Aorta (tissue), 5 donors: ENCODE measurements around the gene CCDC92B. TPM values are rescaled to one million over a fixed set of nuclear protein-coding genes. Genes with fewer than 3 reads are reported as not detected.

ENCODE experiments used
- ATAC-seq: fragments of 200-7000 bp; cut with Tn5 transposase; one replicate; pipeline ENCODE4 v1.9.1; 2022; ENCODE audit warnings: moderate library complexity; ENCODE audit not compliant: low FRiP score
- DNase-seq, 2 donors: peaks; one replicate each; pipeline ENCODE4 v3.0.0-alpha.2; 2020
- H3K27ac ChIP-seq, 2 donors: one replicate each; pipeline ENCODE4 v1.5.1; 2013; ENCODE audit warnings: low read length in 2 of 2, mild to moderate bottlenecking in 2 of 2, moderate library complexity in 2 of 2, control low read depth in 1 of 2, inconsistent platforms in 1 of 2, low read depth in 1 of 2
- H3K27me3 ChIP-seq, 2 donors: one replicate each; pipeline ENCODE4 v1.6.1; 2013; ENCODE audit warnings: control low read depth in 1 of 2, low read length in 1 of 2, mild to moderate bottlenecking in 1 of 2, moderate library complexity in 1 of 2; ENCODE audit not compliant: insufficient read depth in 2 of 2, control insufficient read depth in 1 of 2
- H3K36me3 ChIP-seq, 2 donors: one replicate each; pipeline ENCODE4 v1.6.1; 2013; ENCODE audit warnings: control low read depth in 1 of 2, low read length in 1 of 2, mild to moderate bottlenecking in 1 of 2; ENCODE audit not compliant: insufficient read depth in 2 of 2, control insufficient read depth in 1 of 2
- H3K4me1 ChIP-seq, 2 donors: one replicate each; pipeline ENCODE4 v1.6.1; 2013; ENCODE audit warnings: low read length in 2 of 2, control low read depth in 1 of 2, mild to moderate bottlenecking in 1 of 2, moderate library complexity in 1 of 2; ENCODE audit not compliant: insufficient read depth in 2 of 2, control insufficient read depth in 1 of 2
- H3K4me3 ChIP-seq, 2 donors: one replicate each; pipeline ENCODE4 v1.5.1; 2013; ENCODE audit warnings: low read length in 2 of 2, control low read depth in 1 of 2, mild to moderate bottlenecking in 1 of 2
- H3K9me3 ChIP-seq: one replicate; pipeline ENCODE4 v1.6.1; 2013; ENCODE audit warnings: mild to moderate bottlenecking, low read length; ENCODE audit not compliant: control insufficient read depth
- WGBS, 2 donors: extraction: QIAGEN DNeasy Blood & Tissue Kit; methylation state at CpG; one replicate each; pipeline ENCODE4 v1.1.7; 2013; 5-methylcytosine and 5-hydroxymethylcytosine counted together
- intact Hi-C, 2 donors: fragments of 100-400 bp; cut with DNase I; formaldehyde crosslinking; loops; one replicate each; pipeline versions ENCODE4 v1.14.2 to v1.15.0; 2022
- polyA plus RNA-seq, 2 donors: library from polyadenylated mRNA; stranded (reverse); fragments of 200-250 nt; gene quantifications; one replicate each; pipeline ENCODE4 v1.2.3, GENCODE V29; 2013
- total RNA-seq, 2 donors: library from RNA; stranded (reverse); fragmentation: NEBNext Ultra II Directional; extraction: Animal tissue kit (Norgen Biotek cat#: 25700); gene quantifications; one replicate each; pipeline ENCODE4 v1.2.1, GENCODE V29; 2021
- donor health status: healthy with polysubstance abuse.
- donor health status: Bipolar disorder and iron deficiency.
- donor health status: DM: no; HTN: no; CAD: no.
- donor health status: DM: no; HTN: no; CAD: no.
- donor health status: DM: yes; HTN: yes; CAD: no.

Gene CCDC92B
- total and polyA plus RNA-seq, 4 donors, result 0.18 TPM; not detected in 3

GRCh38 chr17:2780931-2781454, 31.5 kb upstream of the CCDC92B start:
- peaks cover 5% of the 10 kb centered on the region for H3K9me3 ChIP-seq
- no peaks in the 10 kb centered on the region for H3K36me3 ChIP-seq
- no peak overlapping the region for H3K27ac ChIP-seq
- ATAC-seq (no peak), DNase-seq (no peak)
- 79 to 82% methylated on average over 9 of the region's 9 CpGs for WGBS, 2 donors
- H3K4me3 ChIP-seq, result no peak overlapping the region
- no peaks in the 10 kb centered on the region for H3K4me1 ChIP-seq
- intact Hi-C loops, result no loop called here
- H3K27me3 ChIP-seq, result no peaks in the 10 kb centered on the region

- Histone ChIP-seq H3K9me3 (peaks cover 5% of the 10 kb centered on the region), H3K36me3 (no peaks in the 10 kb centered on the region), H3K4me3 (no peak overlapping the region), H3K27me3 (no peaks in the 10 kb centered on the region), H3K27ac (no peak overlapping the region), H3K4me1 (no peaks in the 10 kb centered on the region)
- DNase-seq, result no peak
- no peak for ATAC-seq
- intact Hi-C loops, result no loop called here
- WGBS, 2 donors, result 81 to 87% methylated on average over 12 of the region's 12 CpGs
Observed at GRCh38 chr17:2780256-2780655, 30.8 kb upstream of the CCDC92B start.

GRCh38 chr17:2779545-2779944, 30.1 kb upstream of the CCDC92B start:
- H3K4me3 ChIP-seq, result no peak overlapping the region
- H3K27ac ChIP-seq, result no peak overlapping the region
- no peaks in the 10 kb centered on the region for H3K4me1 ChIP-seq
- no peak for DNase-seq
- intact Hi-C loops, result no loop called here
- no peaks in the 10 kb centered on the region for H3K27me3 ChIP-seq
- ATAC-seq, result no peak
- peaks cover 5% of the 10 kb centered on the region for H3K9me3 ChIP-seq
- 82 to 86% methylated on average over 7 of the region's 7 CpGs for WGBS, 2 donors
- no peaks in the 10 kb centered on the region for H3K36me3 ChIP-seq

GRCh38 chr17:2778489-2778888, 29.0 kb upstream of the CCDC92B start:
- WGBS, 2 donors, result 64 to 70% methylated on average over 6 of the region's 6 CpGs
- no peak overlapping the region for H3K27ac ChIP-seq
- H3K9me3 ChIP-seq, result peaks cover 2% of the 10 kb centered on the region
- ATAC-seq (no peak), DNase-seq (no peak)
- H3K27me3 ChIP-seq, result no peaks in the 10 kb centered on the region
- H3K4me3 ChIP-seq, result no peak overlapping the region
- no peaks in the 10 kb centered on the region for H3K4me1 ChIP-seq
- no peaks in the 10 kb centered on the region for H3K36me3 ChIP-seq
- intact Hi-C loops, result no loop called here

- intact Hi-C loops, result no loop called here
- Histone ChIP-seq H3K9me3 (no peaks in the 10 kb centered on the region), H3K27me3 (no peaks in the 10 kb centered on the region), H3K36me3 (no peaks in the 10 kb centered on the region), H3K4me3 (no peak overlapping the region), H3K27ac (no peak overlapping the region), H3K4me1 (no peaks in the 10 kb centered on the region)
- ATAC-seq, result no peak
- 27 to 28% methylated on average over 11 of the region's 11 CpGs for WGBS, 2 donors
- no peak for DNase-seq
Observed at GRCh38 chr17:2777242-2777867, 27.9 kb upstream of the CCDC92B start.

GRCh38 chr17:2776589-2777241, 27.3 kb upstream of the CCDC92B start:
- ATAC-seq, result no peak
- no peaks in the 10 kb centered on the region for H3K4me1 ChIP-seq
- no peak overlapping the region for H3K27ac ChIP-seq
- no peaks in the 10 kb centered on the region for H3K9me3 ChIP-seq
- H3K27me3 ChIP-seq, result no peaks in the 10 kb centered on the region
- no peak overlapping the region for H3K4me3 ChIP-seq
- DNase-seq, result no peak
- intact Hi-C loops, result no loop called here
- H3K36me3 ChIP-seq, result no peaks in the 10 kb centered on the region
- WGBS, 2 donors, result 0 to 1% methylated on average over 41 to 80 of the region's 80 CpGs

- Histone ChIP-seq H3K9me3 (no peaks in the 10 kb centered on the region), H3K4me3 (no peak overlapping the region), H3K36me3 (no peaks in the 10 kb centered on the region), H3K27me3 (no peaks in the 10 kb centered on the region), H3K27ac (no peak overlapping the region), H3K4me1 (no peaks in the 10 kb centered on the region)
- 75 to 78% methylated on average over 6 of the region's 6 CpGs for WGBS, 2 donors
- intact Hi-C loops, result no loop called here
- DNase-seq, result no peak
- no peak for ATAC-seq
Observed at GRCh38 chr17:2775206-2775605, 25.8 kb upstream of the CCDC92B start.

GRCh38 chr17:2770129-2770528, 20.7 kb upstream of the CCDC92B start:
- no peak overlapping the region for H3K27ac ChIP-seq
- intact Hi-C loops, result no loop called here
- no peaks in the 10 kb centered on the region for H3K36me3 ChIP-seq
- WGBS, 2 donors, result 64 to 68% methylated on average over 12 of the region's 12 CpGs
- no peak for ATAC-seq
- H3K4me3 ChIP-seq, result no peak overlapping the region
- no peaks in the 10 kb centered on the region for H3K27me3 ChIP-seq
- H3K9me3 ChIP-seq, result no peaks in the 10 kb centered on the region
- no peaks in the 10 kb centered on the region for H3K4me1 ChIP-seq
- no peak for DNase-seq

- Histone ChIP-seq H3K27me3 (peaks cover 0 to 3% of the 10 kb centered on the region in 2 donors), H3K4me3 (no peak overlapping the region), H3K36me3 (no peaks in the 10 kb centered on the region), H3K27ac (no peak overlapping the region), H3K4me1 (no peaks in the 10 kb centered on the region), H3K9me3 (no peaks in the 10 kb centered on the region)
- ATAC-seq (no peak), DNase-seq (no peak)
- WGBS, 2 donors, result 72 to 75% methylated on average over 4 of the region's 4 CpGs
- intact Hi-C loops, result no loop called here
Observed at GRCh38 chr17:2758870-2759269, 9.4 kb upstream of the CCDC92B start.
